ENCODE measurements around the gene VSTM2L. TPM values are rescaled to one million over a fixed set of nuclear protein-coding genes. Genes with fewer than 3 reads are reported as not detected.

VSTM2L gene
- total RNA-seq, 2 experiments from 2014 or later = 0.17 TPM; not detected in 1

- BruUV-seq (replicated peaks) = no TSS peak
- TF ChIP-seq EZH2phosphoT487 (IDR thresholded peaks at IDR 0.05; ENCODE audit: borderline replicate concordance, low read depth, low read length) = no peak
- TF ChIP-seq, protein P1, sequence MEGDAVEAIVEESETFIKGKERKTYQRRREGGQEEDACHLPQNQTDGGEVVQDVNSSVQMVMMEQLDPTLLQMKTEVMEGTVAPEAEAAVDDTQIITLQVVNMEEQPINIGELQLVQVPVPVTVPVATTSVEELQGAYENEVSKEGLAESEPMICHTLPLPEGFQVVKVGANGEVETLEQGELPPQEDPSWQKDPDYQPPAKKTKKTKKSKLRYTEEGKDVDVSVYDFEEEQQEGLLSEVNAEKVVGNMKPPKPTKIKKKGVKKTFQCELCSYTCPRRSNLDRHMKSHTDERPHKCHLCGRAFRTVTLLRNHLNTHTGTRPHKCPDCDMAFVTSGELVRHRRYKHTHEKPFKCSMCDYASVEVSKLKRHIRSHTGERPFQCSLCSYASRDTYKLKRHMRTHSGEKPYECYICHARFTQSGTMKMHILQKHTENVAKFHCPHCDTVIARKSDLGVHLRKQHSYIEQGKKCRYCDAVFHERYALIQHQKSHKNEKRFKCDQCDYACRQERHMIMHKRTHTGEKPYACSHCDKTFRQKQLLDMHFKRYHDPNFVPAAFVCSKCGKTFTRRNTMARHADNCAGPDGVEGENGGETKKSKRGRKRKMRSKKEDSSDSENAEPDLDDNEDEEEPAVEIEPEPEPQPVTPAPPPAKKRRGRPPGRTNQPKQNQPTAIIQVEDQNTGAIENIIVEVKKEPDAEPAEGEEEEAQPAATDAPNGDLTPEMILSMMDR (conservative IDR thresholded peaks at IDR 0.05; ENCODE audit: low read length) = no peak
- H4K20me1 ChIP-seq (ENCODE audit: insufficient read depth, low read length) = no peaks in the 10 kb centered on the region
- H3K9me2 ChIP-seq (ENCODE audit: insufficient read depth, low read length) = no peaks in the 10 kb centered on the region
- intact Hi-C loops (cut with micrococcal nuclease; ENCODE audit: unreplicated experiment) = no loop called here
- peaks cover 4% of the 10 kb centered on the region; the same call in 1 of the 2 replicates for H3K36me3 ChIP-seq (ENCODE audit: insufficient read depth, low read length)
- no peak overlapping the region for H3K4me2 ChIP-seq (ENCODE audit: low read length)
- H3K4me3 ChIP-seq (ENCODE audit: low read depth, low read length, poor library complexity, severe bottlenecking) = no peak overlapping the region
- no peaks in the 10 kb centered on the region for H3K79me2 ChIP-seq (ENCODE audit: insufficient read depth, low read depth, low read length)
- H3K27ac ChIP-seq (ENCODE audit: low read depth, low read length, poor library complexity, severe bottlenecking) = no peak overlapping the region
- H3K4me1 ChIP-seq (ENCODE audit: insufficient read depth, low read length, poor library complexity, severe bottlenecking) = no peaks in the 10 kb centered on the region
- DNase-seq (ENCODE audit: low spot score) = no peak
- no peak overlapping the region for H2AFZ ChIP-seq (ENCODE audit: low read length)
- no peaks in the 10 kb centered on the region for H3K9me3 ChIP-seq (ENCODE audit: low read length)
- POLR2A ChIA-PET = no interaction called here
- CTCF ChIA-PET (ENCODE audit: unreplicated experiment) = no interaction called here
Observed at GRCh38 chr20:37871751-37872150, 31.2 kb upstream of the VSTM2L start.

- Histone ChIP-seq H3K79me2 (ENCODE audit: insufficient read depth, low read depth, low read length) (no peaks in the 10 kb centered on the region), H3K4me2 (ENCODE audit: low read length) (no peak overlapping the region), H2AFZ (ENCODE audit: low read length) (no peak overlapping the region), H3K9me3 (ENCODE audit: low read length) (no peaks in the 10 kb centered on the region), H4K20me1 (ENCODE audit: insufficient read depth, low read length) (no peaks in the 10 kb centered on the region), H3K27ac (ENCODE audit: low read depth, low read length, poor library complexity, severe bottlenecking) (no peak overlapping the region), H3K4me3 (ENCODE audit: low read depth, low read length, poor library complexity, severe bottlenecking) (no peak overlapping the region), H3K36me3 (ENCODE audit: insufficient read depth, low read length) (peaks cover 4% of the 10 kb centered on the region; the same call in 1 of the 2 replicates), H3K9me2 (ENCODE audit: insufficient read depth, low read length) (no peaks in the 10 kb centered on the region), H3K4me1 (ENCODE audit: insufficient read depth, low read length, poor library complexity, severe bottlenecking) (no peaks in the 10 kb centered on the region)
- ChIA-PET CTCF (ENCODE audit: unreplicated experiment) (no interaction called here), POLR2A (no interaction called here)
- TF ChIP-seq, protein P1 (conservative IDR thresholded peaks at IDR 0.05; ENCODE audit: low read length) = no peak
- TF ChIP-seq EZH2phosphoT487 (IDR thresholded peaks at IDR 0.05; ENCODE audit: borderline replicate concordance, low read depth, low read length) = no peak
- DNase-seq (ENCODE audit: low spot score) = no peak
- BruUV-seq (replicated peaks) = no TSS peak
- intact Hi-C loops (cut with micrococcal nuclease; ENCODE audit: unreplicated experiment) = no loop called here
Observed at GRCh38 chr20:37872161-37872560, 30.8 kb upstream of the VSTM2L start.

- H3K9me2 ChIP-seq (ENCODE audit: insufficient read depth, low read length) = no peaks in the 10 kb centered on the region
- no peaks in the 10 kb centered on the region for H3K4me1 ChIP-seq (ENCODE audit: insufficient read depth, low read length, poor library complexity, severe bottlenecking)
- intact Hi-C loops (cut with micrococcal nuclease; ENCODE audit: unreplicated experiment) = no loop called here
- ChIA-PET CTCF (ENCODE audit: unreplicated experiment) (no interaction called here), POLR2A (no interaction called here)
- no TSS peak for BruUV-seq (replicated peaks)
- H3K9me3 ChIP-seq (ENCODE audit: low read length) = no peaks in the 10 kb centered on the region
- H3K4me2 ChIP-seq (ENCODE audit: low read length) = no peak overlapping the region
- no peak for TF ChIP-seq EZH2phosphoT487 (IDR thresholded peaks at IDR 0.05; ENCODE audit: borderline replicate concordance, low read depth, low read length)
- TF ChIP-seq, protein P1 (conservative IDR thresholded peaks at IDR 0.05; ENCODE audit: low read length) = no peak
- no peak overlapping the region for H2AFZ ChIP-seq (ENCODE audit: low read length)
- H4K20me1 ChIP-seq (ENCODE audit: insufficient read depth, low read length) = no peaks in the 10 kb centered on the region
- no peak for DNase-seq (ENCODE audit: low spot score)
- H3K27ac ChIP-seq (ENCODE audit: low read depth, low read length, poor library complexity, severe bottlenecking) = no peak overlapping the region
- H3K79me2 ChIP-seq (ENCODE audit: insufficient read depth, low read depth, low read length) = no peaks in the 10 kb centered on the region
- no peak overlapping the region for H3K4me3 ChIP-seq (ENCODE audit: low read depth, low read length, poor library complexity, severe bottlenecking)
- H3K36me3 ChIP-seq (ENCODE audit: insufficient read depth, low read length) = no peaks in the 10 kb centered on the region; the same call in 1 of the 2 replicates
Observed at GRCh38 chr20:37873884-37874283, 29.0 kb upstream of the VSTM2L start.

Measured in OCI-LY7 (cell line).